Activated CD8-positive, alpha-beta T cell treated with anti-CD3 and anti-CD28 coated beads for 36 hours (primary cell): Measurements from ENCODE around the gene CD86. TPM values are rescaled to one million over a fixed set of nuclear protein-coding genes. Genes with fewer than 3 reads are reported as not detected.

Experiments used
- ATAC-seq: fragments of 200-7000 bp; cut with Tn5 transposase; one replicate; pipeline ENCODE4 v1.10.0; 2021; ENCODE audit warnings: mild to moderate bottlenecking, moderate library complexity
- CTCF ChIA-PET: fragments of 350-600 bp; sonication (Branson Sonifier 250); formaldehyde crosslinking; loops from one replicate; lab custom pipeline; 2021; ENCODE audit warnings: antibody characterized with exemption; lab: Charles Lee
- POLR2A ChIA-PET: fragments of 350-600 bp; sonication (Branson Sonifier 250); formaldehyde crosslinking; loops from one replicate; lab custom pipeline; 2021; ENCODE audit warnings: antibody characterized with exemption; lab: Charles Lee
- DNase-seq: peaks from one replicate; pipeline ENCODE4 v3.0.0-alpha.2; 2020
- H3K27ac Mint-ChIP-seq: one replicate; pipeline ENCODE4 v1.8.0; 2021; ENCODE audit warnings: mild to moderate bottlenecking, mixed read lengths
- H3K27me3 Mint-ChIP-seq: one replicate; pipeline ENCODE4 v1.8.0; 2021; ENCODE audit warnings: mixed read lengths
- H3K36me3 Mint-ChIP-seq: one replicate; pipeline ENCODE4 v1.8.0; 2021; ENCODE audit warnings: low read depth, mixed read lengths
- H3K4me1 Mint-ChIP-seq: one replicate; pipeline ENCODE4 v1.8.0; 2021; ENCODE audit warnings: low read depth, mixed read lengths
- H3K4me3 Mint-ChIP-seq: one replicate; pipeline ENCODE4 v1.8.0; 2021; ENCODE audit warnings: mild to moderate bottlenecking, moderate library complexity, mixed read lengths
- H3K9me3 Mint-ChIP-seq: one replicate; pipeline ENCODE4 v1.8.0; 2021; ENCODE audit warnings: mixed read lengths
- intact Hi-C: fragments of 100-400 bp; cut with micrococcal nuclease; formaldehyde crosslinking; loops from one replicate; pipeline ENCODE4 v1.10.0; 2022
- total RNA-seq, 2 experiments: library from RNA; stranded (reverse); gene quantifications; one replicate each; pipeline ENCODE4 v1.2.3, GENCODE V29; 2021
- TF ChIP-seq, protein P1 (sequence below): fragments of 200-600 bp; IDR thresholded peaks from one replicate; pipeline ENCODE4 v1.8.0; 2022; ENCODE audit warnings: antibody characterized with exemption, mild to moderate bottlenecking

CD86 gene, protein sequence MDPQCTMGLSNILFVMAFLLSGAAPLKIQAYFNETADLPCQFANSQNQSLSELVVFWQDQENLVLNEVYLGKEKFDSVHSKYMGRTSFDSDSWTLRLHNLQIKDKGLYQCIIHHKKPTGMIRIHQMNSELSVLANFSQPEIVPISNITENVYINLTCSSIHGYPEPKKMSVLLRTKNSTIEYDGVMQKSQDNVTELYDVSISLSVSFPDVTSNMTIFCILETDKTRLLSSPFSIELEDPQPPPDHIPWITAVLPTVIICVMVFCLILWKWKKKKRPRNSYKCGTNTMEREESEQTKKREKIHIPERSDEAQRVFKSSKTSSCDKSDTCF
- total RNA-seq: under 1 TPM; 0.43 to 0.52 TPM

DNA sequence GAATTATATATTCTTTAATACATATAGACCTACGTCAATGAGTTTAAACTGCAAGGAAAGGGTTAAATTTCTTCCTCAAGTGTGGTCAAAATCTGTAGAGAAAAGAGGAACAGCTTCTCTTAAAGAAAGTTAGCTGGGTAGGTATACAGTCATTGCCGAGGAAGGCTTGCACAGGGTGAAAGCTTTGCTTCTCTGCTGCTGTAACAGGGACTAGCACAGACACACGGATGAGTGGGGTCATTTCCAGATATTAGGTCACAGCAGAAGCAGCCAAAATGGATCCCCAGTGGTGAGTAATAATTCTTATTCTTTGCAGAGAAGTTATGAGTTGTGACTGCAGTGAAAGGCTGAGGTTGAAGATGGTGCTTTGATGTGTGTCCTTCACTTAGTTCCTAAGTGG is at the start of gene CD86:
Gene CD86 (plus strand): TSS at position 148 of the 400 bp plus-strand sequence. CDS start 128 bp downstream, at position 276.
- Mint-ChIP-seq H3K4me1 (no peaks in the 10 kb centered on the region), H3K27ac (no peak within 1 kb of the TSS), H3K9me3 (no peaks in the 10 kb centered on the region), H3K36me3 (no peaks in the 10 kb centered on the region), H3K27me3 (peaks cover 22% of the 10 kb centered on the region), H3K4me3 (no peak within 1 kb of the TSS)
- ChIA-PET POLR2A (no interaction called here), CTCF (interaction anchor here (1.5 kb wide), 1 partner anchor 10 kb away, joined by 6 read pairs; no protein-coding TSS in a partner anchor)
- intact Hi-C loops: no loop called here
- no peak for DNase-seq
- peak; percentile 34 for ATAC-seq
- TF ChIP-seq, protein P1, sequence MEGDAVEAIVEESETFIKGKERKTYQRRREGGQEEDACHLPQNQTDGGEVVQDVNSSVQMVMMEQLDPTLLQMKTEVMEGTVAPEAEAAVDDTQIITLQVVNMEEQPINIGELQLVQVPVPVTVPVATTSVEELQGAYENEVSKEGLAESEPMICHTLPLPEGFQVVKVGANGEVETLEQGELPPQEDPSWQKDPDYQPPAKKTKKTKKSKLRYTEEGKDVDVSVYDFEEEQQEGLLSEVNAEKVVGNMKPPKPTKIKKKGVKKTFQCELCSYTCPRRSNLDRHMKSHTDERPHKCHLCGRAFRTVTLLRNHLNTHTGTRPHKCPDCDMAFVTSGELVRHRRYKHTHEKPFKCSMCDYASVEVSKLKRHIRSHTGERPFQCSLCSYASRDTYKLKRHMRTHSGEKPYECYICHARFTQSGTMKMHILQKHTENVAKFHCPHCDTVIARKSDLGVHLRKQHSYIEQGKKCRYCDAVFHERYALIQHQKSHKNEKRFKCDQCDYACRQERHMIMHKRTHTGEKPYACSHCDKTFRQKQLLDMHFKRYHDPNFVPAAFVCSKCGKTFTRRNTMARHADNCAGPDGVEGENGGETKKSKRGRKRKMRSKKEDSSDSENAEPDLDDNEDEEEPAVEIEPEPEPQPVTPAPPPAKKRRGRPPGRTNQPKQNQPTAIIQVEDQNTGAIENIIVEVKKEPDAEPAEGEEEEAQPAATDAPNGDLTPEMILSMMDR: no peak

DNA sequence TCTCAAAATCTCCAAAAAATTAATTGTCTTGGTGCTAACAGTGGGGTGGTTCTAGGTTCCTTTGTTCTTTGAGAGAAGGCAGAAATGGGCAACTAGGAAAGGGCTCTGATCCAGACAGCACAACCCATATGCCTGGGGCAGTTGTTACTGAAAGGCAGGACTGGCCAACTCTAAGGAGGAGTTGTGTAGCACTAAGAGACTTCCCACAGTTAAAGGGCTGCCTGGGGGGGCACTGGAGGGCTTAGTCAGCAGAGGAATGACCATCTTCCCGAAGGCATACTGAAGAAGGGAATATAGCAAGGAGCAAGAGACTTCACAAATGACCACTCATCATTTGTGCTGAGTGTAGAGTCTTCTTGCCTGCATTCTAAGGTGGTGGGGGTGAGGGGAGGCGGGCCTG is 48.9 kb upstream of the CD86 start:
- TF ChIP-seq, protein P1: no peak
- intact Hi-C loops: no loop called here
- POLR2A ChIA-PET: no interaction called here
- no peak for DNase-seq
- H3K4me1 Mint-ChIP-seq: peaks cover 17% of the 10 kb centered on the region
- H3K9me3 Mint-ChIP-seq: no peaks in the 10 kb centered on the region
- no peak overlapping the region for H3K27ac Mint-ChIP-seq
- CTCF ChIA-PET: no interaction called here
- peaks cover 19% of the 10 kb centered on the region for H3K27me3 Mint-ChIP-seq
- no peak overlapping the region for H3K4me3 Mint-ChIP-seq
- no peaks in the 10 kb centered on the region for H3K36me3 Mint-ChIP-seq
- no peak for ATAC-seq

DNA sequence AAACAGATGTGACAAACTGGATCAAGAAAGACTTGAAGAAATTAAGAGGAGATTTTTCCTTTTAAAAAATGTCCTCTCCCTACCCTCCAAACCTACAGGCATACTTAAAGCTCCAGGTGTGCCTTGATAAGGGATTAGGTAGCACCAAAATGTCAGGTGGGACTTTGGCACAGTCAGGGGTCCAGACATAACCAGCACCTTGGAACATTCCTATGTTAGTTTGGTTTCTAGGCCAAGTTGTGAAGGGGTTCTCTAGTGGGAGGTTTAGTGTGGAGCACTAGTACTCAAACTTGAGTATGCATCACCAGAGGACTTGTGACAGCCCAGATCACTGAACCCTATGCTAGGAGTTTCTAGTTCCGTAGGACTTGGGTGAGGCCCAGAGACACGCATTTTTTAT is 47.0 kb upstream of the CD86 start:
- DNase-seq: no peak
- ChIA-PET CTCF (interaction anchor here (1.2 kb wide), 1 partner anchor 14 kb away, joined by 3 read pairs; no protein-coding TSS in a partner anchor), POLR2A (no interaction called here)
- intact Hi-C loops: no loop called here
- Mint-ChIP-seq H3K27ac (no peak overlapping the region), H3K27me3 (peaks cover 16% of the 10 kb centered on the region), H3K4me3 (no peak overlapping the region), H3K9me3 (no peaks in the 10 kb centered on the region), H3K4me1 (peaks cover 16% of the 10 kb centered on the region), H3K36me3 (no peaks in the 10 kb centered on the region)
- no peak for ATAC-seq
- TF ChIP-seq, protein P1: no peak

DNA sequence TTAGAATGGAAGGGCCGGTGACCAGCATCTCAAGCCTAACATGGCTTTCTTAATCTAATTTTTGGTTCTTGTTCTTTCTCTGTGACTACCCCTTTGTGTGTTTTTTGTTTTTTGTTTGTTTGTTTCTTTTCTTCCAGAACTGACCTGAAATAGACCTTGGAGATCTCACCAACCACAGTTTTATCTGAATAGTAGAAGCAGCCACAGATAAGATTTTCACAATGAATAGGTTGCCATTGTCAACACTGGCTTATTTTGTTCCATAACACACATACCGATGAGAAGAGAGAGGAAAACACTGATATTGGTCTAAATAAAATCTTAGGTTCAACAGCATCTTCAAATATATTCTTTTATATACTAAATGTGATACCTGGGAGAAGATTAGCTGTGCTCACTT is 44.7 kb upstream of the CD86 start:
- CTCF ChIA-PET: interaction anchor here (1.8 kb wide), 1 partner anchor 10 kb away, joined by 6 read pairs; no protein-coding TSS in a partner anchor

DNA sequence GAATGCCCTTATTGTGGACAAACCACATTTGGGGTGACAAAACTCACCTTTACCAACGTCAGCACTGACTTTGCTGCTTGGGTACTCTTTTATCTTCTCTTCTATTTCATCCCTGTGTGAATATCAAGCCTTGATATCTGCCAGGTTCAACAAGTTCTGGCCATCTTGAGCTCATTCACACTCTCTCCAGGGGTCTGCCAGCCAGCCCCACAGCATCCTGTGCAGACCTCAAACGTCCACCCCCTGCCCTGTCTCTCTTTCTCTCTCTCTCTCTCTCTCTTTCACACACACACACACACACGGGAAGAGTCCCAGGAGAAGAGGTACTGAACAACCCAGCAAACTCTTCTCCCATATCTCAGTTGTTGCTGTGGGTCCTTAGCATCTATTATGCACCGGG is 43.8 kb upstream of the CD86 start:
- POLR2A ChIA-PET: interaction anchor here (0.5 to 0.7 kb wide), 2 partner anchors 9 to 48 kb away, joined by 3 read pairs; no protein-coding TSS in a partner anchor
- Mint-ChIP-seq H3K36me3 (no peaks in the 10 kb centered on the region), H3K4me1 (no peaks in the 10 kb centered on the region), H3K27me3 (peaks cover 15% of the 10 kb centered on the region), H3K4me3 (no peak overlapping the region), H3K9me3 (no peaks in the 10 kb centered on the region), H3K27ac (no peak overlapping the region)
- TF ChIP-seq, protein P1: no peak
- intact Hi-C loops: no loop called here
- DNase-seq: no peak
- CTCF ChIA-PET: interaction anchor here (1.8 kb wide), 1 partner anchor 9 kb away, joined by 6 read pairs; no protein-coding TSS in a partner anchor
- no peak for ATAC-seq

More for the DNA sequence above, 44.7 kb upstream of the CD86 start:
- H3K27me3 Mint-ChIP-seq: peaks cover 10% of the 10 kb centered on the region
- H3K4me1 Mint-ChIP-seq: no peaks in the 10 kb centered on the region
- DNase-seq (no peak), ATAC-seq (no peak)
- no peak overlapping the region for H3K27ac Mint-ChIP-seq
- intact Hi-C loops: no loop called here
- POLR2A ChIA-PET: no interaction called here
- no peaks in the 10 kb centered on the region for H3K36me3 Mint-ChIP-seq
- no peaks in the 10 kb centered on the region for H3K9me3 Mint-ChIP-seq
- no peak overlapping the region for H3K4me3 Mint-ChIP-seq
- TF ChIP-seq, protein P1: no peak
